HepG2 (cell line): Measurements from ENCODE around the gene SEMA4A. TPM values are rescaled to one million over a fixed set of nuclear protein-coding genes. Genes with fewer than 3 reads are reported as not detected.

Source experiments
- ATAC-seq: fragments of 200-7000 bp; cut with Tn5 transposase; 3 replicates; pipeline ENCODE4 v1.9.1; 2020; ENCODE audit warnings: mild to moderate bottlenecking, moderate library complexity
- BruUV-seq: library from RNA; stranded (reverse); fragments of 400-500 nt; replicated peaks from 2 replicates; lab custom pipeline; 2021; lab: Mats Ljungman, UMichigan
- CTCF ChIA-PET: fragments of 300-600 bp; formaldehyde crosslinking; extraction: SDS; loops from one replicate; lab custom pipeline; 2021; ENCODE audit warnings: low total read pairs, inconsistent platforms, low intra/inter-chr PET ratio; lab: Yijun Ruan, JAX
- POLR2A ChIA-PET: fragments of 350-600 bp; sonication (Branson Sonifier 250); formaldehyde crosslinking; loops from one replicate; lab custom pipeline; 2020; ENCODE audit warnings: antibody characterized with exemption, inconsistent platforms; lab: Yijun Ruan, JAX
- DNase-seq: peaks from one replicate; pipeline ENCODE4 v3.0.0-alpha.2; 2015; ENCODE audit warnings: low spot score
- FAIRE-seq: peaks from 3 replicates; lab custom pipeline; 2011; peaks lifted over from hg19 to GRCh38; lab: Jason Lieb, UNC
- H2AFZ ChIP-seq: one replicate; pipeline ENCODE4 v1.6.1; 2011; ENCODE audit warnings: low read length, inconsistent platforms
- H3K27ac ChIP-seq: fragments of 300-600 bp; 3 replicates; pipeline ENCODE4 v1.8.0; 2011; ENCODE audit warnings: mixed run types, mild to moderate bottlenecking, mixed read lengths, low read length, inconsistent platforms; ENCODE audit not compliant: insufficient read depth; ENCODE audit errors: extremely low read length
- H3K27me3 ChIP-seq, 2 experiments: fragments of 200-600 bp in 1 of 2; 2 replicates in 1 of 2; 3 replicates in 1 of 2; pipeline versions ENCODE4 v1.6.0 to v1.8.0; 2011; ENCODE audit warnings: low read length in 2 of 2, mild to moderate bottlenecking in 2 of 2, moderate library complexity in 2 of 2, inconsistent platforms in 1 of 2; ENCODE audit not compliant: insufficient read depth in 2 of 2, control insufficient read depth in 1 of 2
- H3K36me3 ChIP-seq, 2 experiments: fragments of 200-600 bp in 1 of 2; replicated peaks in 1 of 2; 2 replicates in 1 of 2; 3 replicates in 1 of 2; pipeline versions ENCODE4 v1.5.1 to v1.8.0; 2011; ENCODE audit warnings: low read length in 2 of 2, inconsistent platforms in 1 of 2; ENCODE audit not compliant: insufficient read depth in 2 of 2, control insufficient read depth in 1 of 2
- H3K4me1 ChIP-seq: 2 replicates; pipeline ENCODE4 v1.5.1; 2012; ENCODE audit warnings: low read length, inconsistent platforms; ENCODE audit not compliant: insufficient read depth
- H3K4me2 ChIP-seq: 2 replicates; pipeline ENCODE4 v1.6.0; 2011; ENCODE audit warnings: low read depth, low read length, inconsistent platforms
- H3K4me3 ChIP-seq, 3 experiments: fragments of 200-600 bp in 1 of 3; sonication (generic), shearing (Covaris generic) in 1 of 3; replicated peaks in 1 of 3; 2 replicates each; pipeline ENCODE4 v1.5.1; 2011 to 2016; ENCODE audit warnings: low read length in 3 of 3, inconsistent platforms in 2 of 3, low read depth in 2 of 3, mild to moderate bottlenecking in 2 of 3, control low read depth in 1 of 3, mixed read lengths in 1 of 3; ENCODE audit not compliant: insufficient read depth in 1 of 3
- H3K79me2 ChIP-seq: one replicate; pipeline ENCODE4 v1.6.1; 2011; ENCODE audit warnings: low read length, inconsistent platforms; ENCODE audit not compliant: insufficient read depth
- H3K9ac ChIP-seq: 2 replicates; pipeline ENCODE4 v1.6.0; 2011; ENCODE audit warnings: mild to moderate bottlenecking, low read depth, low read length, inconsistent platforms; ENCODE audit not compliant: insufficient read depth
- H3K9me3 ChIP-seq: 2 replicates; pipeline ENCODE4 v1.5.1; 2012; ENCODE audit warnings: mild to moderate bottlenecking, low read length
- H4K20me1 ChIP-seq: 2 replicates; pipeline ENCODE4 v1.6.0; 2011; ENCODE audit warnings: inconsistent platforms, mild to moderate bottlenecking, low read length, moderate library complexity; ENCODE audit not compliant: insufficient read depth
- PHF20 ChIP-seq: sonication (generic); formaldehyde crosslinking; IDR thresholded peaks from 2 replicates; pipeline ENCODE4 v1.5.0; 2020; ENCODE audit warnings: mild to moderate bottlenecking, missing genetic modification reagents
- WGBS: methylation state at CpG from one replicate; pipeline ENCODE4 v1.1.6; 2017; ENCODE audit warnings: low lambda C conversion rate; 5-methylcytosine and 5-hydroxymethylcytosine counted together
- in situ Hi-C: cut with HindIII; loops from 2 replicates; pipeline ENCODE4 v1.10.0; 2017; ENCODE audit warnings: low pct_unique_long_range_greater_than_20kb; ENCODE audit not compliant: extremely low pct_ligation_motif_present
- intact Hi-C: fragments of 100-400 bp; cut with micrococcal nuclease; formaldehyde crosslinking; loops from one replicate; pipeline ENCODE4 v1.10.0; 2022; ENCODE audit not compliant: unreplicated experiment
- polyA plus RNA-seq, 8 experiments: library from polyadenylated mRNA; depleted of rRNA in 3 of 8; stranded (reverse) in 7 of 8; unstranded in 1 of 8; fragments of >200 nt; fragmentation: Illumina TruSeq in 4 of 8; extraction: Trizol in 4 of 8; gene quantifications; 2 replicates each; pipeline versions ENCODE4 v1.2.1 to v1.2.3, GENCODE V29; 2011 to 2016; ENCODE audit warnings: low read depth in 4 of 8, missing spikeins in 1 of 8, mixed read lengths in 1 of 8; ENCODE audit not compliant: insufficient read depth in 1 of 8
- total RNA-seq, 5 experiments: library from RNA; depleted of rRNA; stranded (reverse); fragments of >200 nt; fragmentation: Illumina TruSeq; extraction: Trizol; gene quantifications; 2 replicates each; pipeline ENCODE4 v1.2.3, GENCODE V29; 2016; ENCODE audit warnings: low read depth in 1 of 5
- TF ChIP-seq, protein P1 (sequence below): IDR thresholded peaks from 2 replicates; pipeline ENCODE4 v1.6.1; 2018; ENCODE audit warnings: missing genetic modification reagents
- TF ChIP-seq, protein P2 (sequence below): sonication (generic); formaldehyde crosslinking; IDR thresholded peaks from 2 replicates; pipeline ENCODE4 v1.5.1; 2020; ENCODE audit warnings: mild to moderate bottlenecking, missing genetic modification reagents, moderate library complexity
- TF ChIP-seq, protein P3 (sequence below): sonication (generic); formaldehyde crosslinking; IDR thresholded peaks from 2 replicates; pipeline ENCODE4 v1.9.0; 2021; ENCODE audit warnings: mild to moderate bottlenecking, missing genetic modification reagents
- TF ChIP-seq, protein P4 (sequence below): sonication (generic); formaldehyde crosslinking; IDR thresholded peaks from 2 replicates; pipeline ENCODE4 v1.4.0; 2020; ENCODE audit warnings: missing genetic modification reagents

The SEMA4A gene
- total and polyA plus RNA-seq, 2 of the 13 experiments (the other 11 are each of a cell fraction or from before 2014, with no cell fraction given), result 0.09 to 0.20 TPM

DNA sequence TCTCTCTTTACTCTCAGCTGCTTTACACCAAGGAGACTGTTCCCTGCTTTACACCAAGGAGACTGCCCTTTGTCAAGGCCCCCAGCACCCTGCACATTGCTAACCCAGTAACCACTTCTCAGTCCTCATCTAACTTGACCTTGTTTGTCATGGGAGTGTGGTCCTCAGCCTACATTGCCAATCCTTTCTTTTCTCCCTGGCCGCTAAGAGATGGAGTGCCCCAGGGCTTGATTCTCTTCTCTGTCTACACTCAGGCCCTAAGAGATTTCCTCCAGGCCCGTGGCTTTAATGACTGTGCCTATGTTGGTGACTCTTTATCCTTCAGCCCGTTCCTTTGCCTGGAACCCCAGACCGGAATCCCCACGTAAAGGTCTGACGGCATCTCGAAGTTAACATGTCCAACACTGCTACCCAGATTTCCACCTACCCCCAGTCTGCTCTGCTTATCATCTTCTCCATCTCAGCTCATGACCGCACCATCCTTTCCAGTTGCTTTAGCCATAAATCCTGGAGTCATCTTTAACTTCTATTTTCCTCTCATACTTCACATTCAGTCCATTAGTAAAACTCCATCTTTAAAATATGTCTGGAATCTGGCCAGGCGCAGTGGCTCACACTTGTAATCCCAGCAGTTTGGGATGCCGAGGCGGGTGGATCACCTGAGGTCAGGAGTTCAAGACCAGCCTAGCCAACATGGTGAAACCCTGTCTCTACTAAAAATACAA lies 9.5 kb upstream of the SEMA4A start:
- DNase-seq, result no peak
- WGBS, result 76% methylated on average over 11 of the region's 11 CpGs
- FAIRE-seq, result no peak
- H4K20me1 ChIP-seq, result no peaks in the 10 kb centered on the region
- no peak for TF ChIP-seq PHF20 (CRISPR knock-in tag)
- TF ChIP-seq, protein P1, sequence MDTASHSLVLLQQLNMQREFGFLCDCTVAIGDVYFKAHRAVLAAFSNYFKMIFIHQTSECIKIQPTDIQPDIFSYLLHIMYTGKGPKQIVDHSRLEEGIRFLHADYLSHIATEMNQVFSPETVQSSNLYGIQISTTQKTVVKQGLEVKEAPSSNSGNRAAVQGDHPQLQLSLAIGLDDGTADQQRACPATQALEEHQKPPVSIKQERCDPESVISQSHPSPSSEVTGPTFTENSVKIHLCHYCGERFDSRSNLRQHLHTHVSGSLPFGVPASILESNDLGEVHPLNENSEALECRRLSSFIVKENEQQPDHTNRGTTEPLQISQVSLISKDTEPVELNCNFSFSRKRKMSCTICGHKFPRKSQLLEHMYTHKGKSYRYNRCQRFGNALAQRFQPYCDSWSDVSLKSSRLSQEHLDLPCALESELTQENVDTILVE (CRISPR knock-in tag), result no peak
- TF ChIP-seq, protein P2, sequence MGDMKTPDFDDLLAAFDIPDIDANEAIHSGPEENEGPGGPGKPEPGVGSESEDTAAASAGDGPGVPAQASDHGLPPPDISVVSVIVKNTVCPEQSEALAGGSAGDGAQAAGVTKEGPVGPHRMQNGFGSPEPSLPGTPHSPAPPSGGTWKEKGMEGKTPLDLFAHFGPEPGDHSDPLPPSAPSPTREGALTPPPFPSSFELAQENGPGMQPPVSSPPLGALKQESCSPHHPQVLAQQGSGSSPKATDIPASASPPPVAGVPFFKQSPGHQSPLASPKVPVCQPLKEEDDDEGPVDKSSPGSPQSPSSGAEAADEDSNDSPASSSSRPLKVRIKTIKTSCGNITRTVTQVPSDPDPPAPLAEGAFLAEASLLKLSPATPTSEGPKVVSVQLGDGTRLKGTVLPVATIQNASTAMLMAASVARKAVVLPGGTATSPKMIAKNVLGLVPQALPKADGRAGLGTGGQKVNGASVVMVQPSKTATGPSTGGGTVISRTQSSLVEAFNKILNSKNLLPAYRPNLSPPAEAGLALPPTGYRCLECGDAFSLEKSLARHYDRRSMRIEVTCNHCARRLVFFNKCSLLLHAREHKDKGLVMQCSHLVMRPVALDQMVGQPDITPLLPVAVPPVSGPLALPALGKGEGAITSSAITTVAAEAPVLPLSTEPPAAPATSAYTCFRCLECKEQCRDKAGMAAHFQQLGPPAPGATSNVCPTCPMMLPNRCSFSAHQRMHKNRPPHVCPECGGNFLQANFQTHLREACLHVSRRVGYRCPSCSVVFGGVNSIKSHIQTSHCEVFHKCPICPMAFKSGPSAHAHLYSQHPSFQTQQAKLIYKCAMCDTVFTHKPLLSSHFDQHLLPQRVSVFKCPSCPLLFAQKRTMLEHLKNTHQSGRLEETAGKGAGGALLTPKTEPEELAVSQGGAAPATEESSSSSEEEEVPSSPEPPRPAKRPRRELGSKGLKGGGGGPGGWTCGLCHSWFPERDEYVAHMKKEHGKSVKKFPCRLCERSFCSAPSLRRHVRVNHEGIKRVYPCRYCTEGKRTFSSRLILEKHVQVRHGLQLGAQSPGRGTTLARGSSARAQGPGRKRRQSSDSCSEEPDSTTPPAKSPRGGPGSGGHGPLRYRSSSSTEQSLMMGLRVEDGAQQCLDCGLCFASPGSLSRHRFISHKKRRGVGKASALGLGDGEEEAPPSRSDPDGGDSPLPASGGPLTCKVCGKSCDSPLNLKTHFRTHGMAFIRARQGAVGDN (CRISPR knock-in tag), result no peak
- TF ChIP-seq, protein P3, sequence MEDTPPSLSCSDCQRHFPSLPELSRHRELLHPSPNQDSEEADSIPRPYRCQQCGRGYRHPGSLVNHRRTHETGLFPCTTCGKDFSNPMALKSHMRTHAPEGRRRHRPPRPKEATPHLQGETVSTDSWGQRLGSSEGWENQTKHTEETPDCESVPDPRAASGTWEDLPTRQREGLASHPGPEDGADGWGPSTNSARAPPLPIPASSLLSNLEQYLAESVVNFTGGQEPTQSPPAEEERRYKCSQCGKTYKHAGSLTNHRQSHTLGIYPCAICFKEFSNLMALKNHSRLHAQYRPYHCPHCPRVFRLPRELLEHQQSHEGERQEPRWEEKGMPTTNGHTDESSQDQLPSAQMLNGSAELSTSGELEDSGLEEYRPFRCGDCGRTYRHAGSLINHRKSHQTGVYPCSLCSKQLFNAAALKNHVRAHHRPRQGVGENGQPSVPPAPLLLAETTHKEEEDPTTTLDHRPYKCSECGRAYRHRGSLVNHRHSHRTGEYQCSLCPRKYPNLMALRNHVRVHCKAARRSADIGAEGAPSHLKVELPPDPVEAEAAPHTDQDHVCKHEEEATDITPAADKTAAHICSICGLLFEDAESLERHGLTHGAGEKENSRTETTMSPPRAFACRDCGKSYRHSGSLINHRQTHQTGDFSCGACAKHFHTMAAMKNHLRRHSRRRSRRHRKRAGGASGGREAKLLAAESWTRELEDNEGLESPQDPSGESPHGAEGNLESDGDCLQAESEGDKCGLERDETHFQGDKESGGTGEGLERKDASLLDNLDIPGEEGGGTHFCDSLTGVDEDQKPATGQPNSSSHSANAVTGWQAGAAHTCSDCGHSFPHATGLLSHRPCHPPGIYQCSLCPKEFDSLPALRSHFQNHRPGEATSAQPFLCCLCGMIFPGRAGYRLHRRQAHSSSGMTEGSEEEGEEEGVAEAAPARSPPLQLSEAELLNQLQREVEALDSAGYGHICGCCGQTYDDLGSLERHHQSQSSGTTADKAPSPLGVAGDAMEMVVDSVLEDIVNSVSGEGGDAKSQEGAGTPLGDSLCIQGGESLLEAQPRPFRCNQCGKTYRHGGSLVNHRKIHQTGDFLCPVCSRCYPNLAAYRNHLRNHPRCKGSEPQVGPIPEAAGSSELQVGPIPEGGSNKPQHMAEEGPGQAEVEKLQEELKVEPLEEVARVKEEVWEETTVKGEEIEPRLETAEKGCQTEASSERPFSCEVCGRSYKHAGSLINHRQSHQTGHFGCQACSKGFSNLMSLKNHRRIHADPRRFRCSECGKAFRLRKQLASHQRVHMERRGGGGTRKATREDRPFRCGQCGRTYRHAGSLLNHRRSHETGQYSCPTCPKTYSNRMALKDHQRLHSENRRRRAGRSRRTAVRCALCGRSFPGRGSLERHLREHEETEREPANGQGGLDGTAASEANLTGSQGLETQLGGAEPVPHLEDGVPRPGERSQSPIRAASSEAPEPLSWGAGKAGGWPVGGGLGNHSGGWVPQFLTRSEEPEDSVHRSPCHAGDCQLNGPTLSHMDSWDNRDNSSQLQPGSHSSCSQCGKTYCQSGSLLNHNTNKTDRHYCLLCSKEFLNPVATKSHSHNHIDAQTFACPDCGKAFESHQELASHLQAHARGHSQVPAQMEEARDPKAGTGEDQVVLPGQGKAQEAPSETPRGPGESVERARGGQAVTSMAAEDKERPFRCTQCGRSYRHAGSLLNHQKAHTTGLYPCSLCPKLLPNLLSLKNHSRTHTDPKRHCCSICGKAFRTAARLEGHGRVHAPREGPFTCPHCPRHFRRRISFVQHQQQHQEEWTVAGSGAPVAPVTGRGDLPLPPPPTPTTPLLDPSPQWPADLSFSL (CRISPR knock-in tag), result no peak
- TF ChIP-seq, protein P4, sequence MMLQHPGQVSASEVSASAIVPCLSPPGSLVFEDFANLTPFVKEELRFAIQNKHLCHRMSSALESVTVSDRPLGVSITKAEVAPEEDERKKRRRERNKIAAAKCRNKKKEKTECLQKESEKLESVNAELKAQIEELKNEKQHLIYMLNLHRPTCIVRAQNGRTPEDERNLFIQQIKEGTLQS (CRISPR knock-in tag), result no peak
- ATAC-seq, result no peak
- no peaks in the 10 kb centered on the region for H3K27me3 ChIP-seq
- intact Hi-C loops (no loop called here), in situ Hi-C loops (loop anchor here (5.0 kb wide), 1 partner anchor 83 kb away; no protein-coding TSS in a partner anchor)
- no peak overlapping the region for H3K4me3 ChIP-seq
- H3K9ac ChIP-seq, result no peak overlapping the region
- no peak overlapping the region for H3K27ac ChIP-seq
- no TSS peak for BruUV-seq
- peaks cover 1% of the 10 kb centered on the region in 2 experiments; a peak in 1 of 5 replicates for H3K36me3 ChIP-seq
- H3K4me2 ChIP-seq, result no peak overlapping the region
- no peaks in the 10 kb centered on the region for H3K9me3 ChIP-seq
- H3K79me2 ChIP-seq, result no peaks in the 10 kb centered on the region
- POLR2A ChIA-PET, result interaction anchor here (3.6 to 3.7 kb wide), 2 partner anchors 69 to 81 kb away, joined by 13 to 17 read pairs; partner anchors contain the start of gene PMF1
- H3K4me1 ChIP-seq, result peaks cover 50% of the 10 kb centered on the region
- CTCF ChIA-PET, result no interaction called here
- H2AFZ ChIP-seq, result no peak overlapping the region
